Measurements from ENCODE around the gene PIGW. TPM values are rescaled to one million over a fixed set of nuclear protein-coding genes. Genes with fewer than 3 reads are reported as not detected.

The PIGW gene
- total and polyA plus RNA-seq, 2 experiments from 2014 or later = 5.5 to 15.8 TPM

DNA sequence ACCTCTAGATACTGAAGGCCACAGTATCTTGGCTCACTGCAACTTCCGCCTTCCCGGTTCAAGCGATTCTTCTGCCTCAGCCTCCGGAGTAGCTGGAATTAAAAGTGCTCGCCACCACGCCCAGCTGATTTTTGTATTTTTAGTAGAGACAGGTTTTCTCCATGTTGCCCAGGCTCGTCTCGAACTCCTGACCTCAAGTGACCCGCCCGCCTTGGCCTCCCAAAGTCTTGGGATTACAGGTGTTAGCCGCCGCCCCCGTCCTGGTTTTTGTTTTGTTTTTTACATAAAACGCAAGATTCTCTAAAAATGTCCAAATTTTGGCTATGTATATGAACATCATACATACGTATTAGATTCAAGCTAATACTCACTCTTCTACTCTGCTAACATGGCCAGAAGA lies 8.0 kb downstream of the PIGW start:
- H3K27ac Mint-ChIP-seq = no peak overlapping the region
- TF ChIP-seq EZH2 (IDR thresholded peaks at IDR 0.05; ENCODE audit: low read depth, unreplicated experiment) (no peak), NANOG (IDR thresholded peaks at IDR 0.05; ENCODE audit: borderline replicate concordance) (no peak), CREB1 (CRISPR knock-in tag; IDR thresholded peaks at IDR 0.05; ENCODE audit: low read depth) (no peak), ZNF114 (CRISPR knock-in tag; IDR thresholded peaks at IDR 0.05) (no peak), POLR2AphosphoS5 (IDR thresholded peaks at IDR 0.05; ENCODE audit: low read depth) (no peak), STAT1 (IDR thresholded peaks at IDR 0.05; ENCODE audit: unreplicated experiment) (no peak), JUNB (IDR thresholded peaks at IDR 0.05; ENCODE audit: unreplicated experiment) (no peak), ZNF331 (CRISPR knock-in tag; IDR thresholded peaks at IDR 0.05; ENCODE audit: low read depth) (no peak), EZH2phosphoT487 (IDR thresholded peaks at IDR 0.05; ENCODE audit: unreplicated experiment) (no peak)
- TF ChIP-seq, protein P1, sequence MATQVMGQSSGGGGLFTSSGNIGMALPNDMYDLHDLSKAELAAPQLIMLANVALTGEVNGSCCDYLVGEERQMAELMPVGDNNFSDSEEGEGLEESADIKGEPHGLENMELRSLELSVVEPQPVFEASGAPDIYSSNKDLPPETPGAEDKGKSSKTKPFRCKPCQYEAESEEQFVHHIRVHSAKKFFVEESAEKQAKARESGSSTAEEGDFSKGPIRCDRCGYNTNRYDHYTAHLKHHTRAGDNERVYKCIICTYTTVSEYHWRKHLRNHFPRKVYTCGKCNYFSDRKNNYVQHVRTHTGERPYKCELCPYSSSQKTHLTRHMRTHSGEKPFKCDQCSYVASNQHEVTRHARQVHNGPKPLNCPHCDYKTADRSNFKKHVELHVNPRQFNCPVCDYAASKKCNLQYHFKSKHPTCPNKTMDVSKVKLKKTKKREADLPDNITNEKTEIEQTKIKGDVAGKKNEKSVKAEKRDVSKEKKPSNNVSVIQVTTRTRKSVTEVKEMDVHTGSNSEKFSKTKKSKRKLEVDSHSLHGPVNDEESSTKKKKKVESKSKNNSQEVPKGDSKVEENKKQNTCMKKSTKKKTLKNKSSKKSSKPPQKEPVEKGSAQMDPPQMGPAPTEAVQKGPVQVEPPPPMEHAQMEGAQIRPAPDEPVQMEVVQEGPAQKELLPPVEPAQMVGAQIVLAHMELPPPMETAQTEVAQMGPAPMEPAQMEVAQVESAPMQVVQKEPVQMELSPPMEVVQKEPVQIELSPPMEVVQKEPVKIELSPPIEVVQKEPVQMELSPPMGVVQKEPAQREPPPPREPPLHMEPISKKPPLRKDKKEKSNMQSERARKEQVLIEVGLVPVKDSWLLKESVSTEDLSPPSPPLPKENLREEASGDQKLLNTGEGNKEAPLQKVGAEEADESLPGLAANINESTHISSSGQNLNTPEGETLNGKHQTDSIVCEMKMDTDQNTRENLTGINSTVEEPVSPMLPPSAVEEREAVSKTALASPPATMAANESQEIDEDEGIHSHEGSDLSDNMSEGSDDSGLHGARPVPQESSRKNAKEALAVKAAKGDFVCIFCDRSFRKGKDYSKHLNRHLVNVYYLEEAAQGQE (IDR thresholded peaks at IDR 0.05; ENCODE audit: unreplicated experiment) = no peak
- TF ChIP-seq, protein P2, sequence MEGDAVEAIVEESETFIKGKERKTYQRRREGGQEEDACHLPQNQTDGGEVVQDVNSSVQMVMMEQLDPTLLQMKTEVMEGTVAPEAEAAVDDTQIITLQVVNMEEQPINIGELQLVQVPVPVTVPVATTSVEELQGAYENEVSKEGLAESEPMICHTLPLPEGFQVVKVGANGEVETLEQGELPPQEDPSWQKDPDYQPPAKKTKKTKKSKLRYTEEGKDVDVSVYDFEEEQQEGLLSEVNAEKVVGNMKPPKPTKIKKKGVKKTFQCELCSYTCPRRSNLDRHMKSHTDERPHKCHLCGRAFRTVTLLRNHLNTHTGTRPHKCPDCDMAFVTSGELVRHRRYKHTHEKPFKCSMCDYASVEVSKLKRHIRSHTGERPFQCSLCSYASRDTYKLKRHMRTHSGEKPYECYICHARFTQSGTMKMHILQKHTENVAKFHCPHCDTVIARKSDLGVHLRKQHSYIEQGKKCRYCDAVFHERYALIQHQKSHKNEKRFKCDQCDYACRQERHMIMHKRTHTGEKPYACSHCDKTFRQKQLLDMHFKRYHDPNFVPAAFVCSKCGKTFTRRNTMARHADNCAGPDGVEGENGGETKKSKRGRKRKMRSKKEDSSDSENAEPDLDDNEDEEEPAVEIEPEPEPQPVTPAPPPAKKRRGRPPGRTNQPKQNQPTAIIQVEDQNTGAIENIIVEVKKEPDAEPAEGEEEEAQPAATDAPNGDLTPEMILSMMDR (conservative IDR thresholded peaks at IDR 0.05; ENCODE audit: low read depth in 2 of 2) = no peak
- TF ChIP-seq, protein P3, sequence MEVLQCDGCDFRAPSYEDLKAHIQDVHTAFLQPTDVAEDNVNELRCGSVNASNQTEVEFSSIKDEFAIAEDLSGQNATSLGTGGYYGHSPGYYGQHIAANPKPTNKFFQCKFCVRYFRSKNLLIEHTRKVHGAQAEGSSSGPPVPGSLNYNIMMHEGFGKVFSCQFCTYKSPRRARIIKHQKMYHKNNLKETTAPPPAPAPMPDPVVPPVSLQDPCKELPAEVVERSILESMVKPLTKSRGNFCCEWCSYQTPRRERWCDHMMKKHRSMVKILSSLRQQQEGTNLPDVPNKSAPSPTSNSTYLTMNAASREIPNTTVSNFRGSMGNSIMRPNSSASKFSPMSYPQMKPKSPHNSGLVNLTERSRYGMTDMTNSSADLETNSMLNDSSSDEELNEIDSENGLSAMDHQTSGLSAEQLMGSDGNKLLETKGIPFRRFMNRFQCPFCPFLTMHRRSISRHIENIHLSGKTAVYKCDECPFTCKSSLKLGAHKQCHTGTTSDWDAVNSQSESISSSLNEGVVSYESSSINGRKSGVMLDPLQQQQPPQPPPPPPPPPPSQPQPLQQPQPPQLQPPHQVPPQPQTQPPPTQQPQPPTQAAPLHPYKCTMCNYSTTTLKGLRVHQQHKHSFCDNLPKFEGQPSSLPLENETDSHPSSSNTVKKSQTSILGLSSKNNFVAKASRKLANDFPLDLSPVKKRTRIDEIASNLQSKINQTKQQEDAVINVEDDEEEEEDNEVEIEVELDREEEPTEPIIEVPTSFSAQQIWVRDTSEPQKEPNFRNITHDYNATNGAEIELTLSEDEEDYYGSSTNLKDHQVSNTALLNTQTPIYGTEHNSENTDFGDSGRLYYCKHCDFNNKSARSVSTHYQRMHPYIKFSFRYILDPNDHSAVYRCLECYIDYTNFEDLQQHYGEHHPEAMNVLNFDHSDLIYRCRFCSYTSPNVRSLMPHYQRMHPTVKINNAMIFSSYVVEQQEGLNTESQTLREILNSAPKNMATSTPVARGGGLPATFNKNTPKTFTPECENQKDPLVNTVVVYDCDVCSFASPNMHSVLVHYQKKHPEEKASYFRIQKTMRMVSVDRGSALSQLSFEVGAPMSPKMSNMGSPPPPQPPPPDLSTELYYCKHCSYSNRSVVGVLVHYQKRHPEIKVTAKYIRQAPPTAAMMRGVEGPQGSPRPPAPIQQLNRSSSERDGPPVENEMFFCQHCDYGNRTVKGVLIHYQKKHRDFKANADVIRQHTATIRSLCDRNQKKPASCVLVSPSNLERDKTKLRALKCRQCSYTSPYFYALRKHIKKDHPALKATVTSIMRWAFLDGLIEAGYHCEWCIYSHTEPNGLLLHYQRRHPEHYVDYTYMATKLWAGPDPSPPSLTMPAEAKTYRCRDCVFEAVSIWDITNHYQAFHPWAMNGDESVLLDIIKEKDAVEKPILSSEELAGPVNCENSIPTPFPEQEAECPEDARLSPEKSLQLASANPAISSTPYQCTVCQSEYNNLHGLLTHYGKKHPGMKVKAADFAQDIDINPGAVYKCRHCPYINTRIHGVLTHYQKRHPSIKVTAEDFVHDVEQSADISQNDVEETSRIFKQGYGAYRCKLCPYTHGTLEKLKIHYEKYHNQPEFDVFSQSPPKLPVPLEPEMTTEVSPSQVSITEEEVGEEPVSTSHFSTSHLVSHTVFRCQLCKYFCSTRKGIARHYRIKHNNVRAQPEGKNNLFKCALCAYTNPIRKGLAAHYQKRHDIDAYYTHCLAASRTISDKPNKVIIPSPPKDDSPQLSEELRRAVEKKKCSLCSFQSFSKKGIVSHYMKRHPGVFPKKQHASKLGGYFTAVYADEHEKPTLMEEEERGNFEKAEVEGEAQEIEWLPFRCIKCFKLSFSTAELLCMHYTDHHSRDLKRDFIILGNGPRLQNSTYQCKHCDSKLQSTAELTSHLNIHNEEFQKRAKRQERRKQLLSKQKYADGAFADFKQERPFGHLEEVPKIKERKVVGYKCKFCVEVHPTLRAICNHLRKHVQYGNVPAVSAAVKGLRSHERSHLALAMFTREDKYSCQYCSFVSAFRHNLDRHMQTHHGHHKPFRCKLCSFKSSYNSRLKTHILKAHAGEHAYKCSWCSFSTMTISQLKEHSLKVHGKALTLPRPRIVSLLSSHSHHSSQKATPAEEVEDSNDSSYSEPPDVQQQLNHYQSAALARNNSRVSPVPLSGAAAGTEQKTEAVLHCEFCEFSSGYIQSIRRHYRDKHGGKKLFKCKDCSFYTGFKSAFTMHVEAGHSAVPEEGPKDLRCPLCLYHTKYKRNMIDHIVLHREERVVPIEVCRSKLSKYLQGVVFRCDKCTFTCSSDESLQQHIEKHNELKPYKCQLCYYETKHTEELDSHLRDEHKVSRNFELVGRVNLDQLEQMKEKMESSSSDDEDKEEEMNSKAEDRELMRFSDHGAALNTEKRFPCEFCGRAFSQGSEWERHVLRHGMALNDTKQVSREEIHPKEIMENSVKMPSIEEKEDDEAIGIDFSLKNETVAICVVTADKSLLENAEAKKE (CRISPR knock-in tag; IDR thresholded peaks at IDR 0.05) = no peak
- TF ChIP-seq, protein P4, sequence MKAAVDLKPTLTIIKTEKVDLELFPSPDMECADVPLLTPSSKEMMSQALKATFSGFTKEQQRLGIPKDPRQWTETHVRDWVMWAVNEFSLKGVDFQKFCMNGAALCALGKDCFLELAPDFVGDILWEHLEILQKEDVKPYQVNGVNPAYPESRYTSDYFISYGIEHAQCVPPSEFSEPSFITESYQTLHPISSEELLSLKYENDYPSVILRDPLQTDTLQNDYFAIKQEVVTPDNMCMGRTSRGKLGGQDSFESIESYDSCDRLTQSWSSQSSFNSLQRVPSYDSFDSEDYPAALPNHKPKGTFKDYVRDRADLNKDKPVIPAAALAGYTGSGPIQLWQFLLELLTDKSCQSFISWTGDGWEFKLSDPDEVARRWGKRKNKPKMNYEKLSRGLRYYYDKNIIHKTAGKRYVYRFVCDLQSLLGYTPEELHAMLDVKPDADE (IDR thresholded peaks at IDR 0.05) = no peak
- H3K36me3 ChIP-seq (ENCODE audit: insufficient read depth) = peaks cover 15% of the 10 kb centered on the region
- peaks cover 12% of the 10 kb centered on the region for H3K36me3 Mint-ChIP-seq (ENCODE audit: low read depth)
- no peak overlapping the region for H3K4me2 ChIP-seq
- ATAC-seq (no peak), DNase-seq (ENCODE audit: low spot score) (no peak)
- no peak overlapping the region for H3K27ac ChIP-seq (ENCODE audit: low read depth)
- H3K9me3 Mint-ChIP-seq = no peaks in the 10 kb centered on the region
- H3K79me2 ChIP-seq (replicated peaks; ENCODE audit: insufficient read depth) = peaks cover 39% of the 10 kb centered on the region
- peaks cover 9% of the 10 kb centered on the region for H3K27me3 Mint-ChIP-seq (ENCODE audit: insufficient read depth, low read depth, poor library complexity)
- 0 out of 2 replicates have a peak, but pooled peaks cover 6% of the 10 kb centered on the region for H4K20me1 ChIP-seq (replicated peaks; ENCODE audit: insufficient read depth)
- no peak overlapping the region for H2AFZ ChIP-seq
- no peaks in the 10 kb centered on the region for H3K27me3 ChIP-seq (ENCODE audit: insufficient read depth)
- no peaks in the 10 kb centered on the region for H3K9me2 ChIP-seq (ENCODE audit: insufficient read depth)
- no peak overlapping the region; the same call in 2 of the 3 replicates for H3K4me3 Mint-ChIP-seq
- H3K4me1 ChIP-seq (ENCODE audit: insufficient read depth) = peaks cover 21% of the 10 kb centered on the region
- H3F3A ChIP-seq (replicated peaks; ENCODE audit: low read depth) = peaks cover 16% of the 10 kb centered on the region
- H3K4me3 ChIP-seq = no peak overlapping the region
- H3K4me1 Mint-ChIP-seq = peaks cover 13% of the 10 kb centered on the region; the same call in 2 of the 3 replicates
